ENCODE results near the gene PAPPA.

DNA sequence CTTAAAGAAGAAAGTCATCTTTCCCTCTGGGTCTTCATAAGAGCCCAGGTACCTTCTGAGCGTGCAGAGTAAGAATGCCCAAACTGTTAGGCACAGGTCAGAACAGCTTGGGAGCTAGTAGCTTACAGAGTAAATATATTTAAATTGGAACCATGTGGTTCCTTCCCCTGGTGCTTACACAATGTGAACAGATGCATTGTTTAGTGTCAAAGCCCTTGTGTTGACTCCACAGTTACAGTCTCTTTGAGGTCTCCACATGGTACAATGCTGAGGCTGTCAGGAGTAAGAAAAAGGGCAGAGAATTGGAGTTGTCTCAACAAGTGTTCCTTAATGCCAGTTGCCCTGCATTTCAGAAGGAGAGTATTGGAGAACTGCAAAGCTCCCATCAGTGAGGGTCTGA, 188.5 kb downstream of the PAPPA start:
- TF ChIP-seq, protein P1, sequence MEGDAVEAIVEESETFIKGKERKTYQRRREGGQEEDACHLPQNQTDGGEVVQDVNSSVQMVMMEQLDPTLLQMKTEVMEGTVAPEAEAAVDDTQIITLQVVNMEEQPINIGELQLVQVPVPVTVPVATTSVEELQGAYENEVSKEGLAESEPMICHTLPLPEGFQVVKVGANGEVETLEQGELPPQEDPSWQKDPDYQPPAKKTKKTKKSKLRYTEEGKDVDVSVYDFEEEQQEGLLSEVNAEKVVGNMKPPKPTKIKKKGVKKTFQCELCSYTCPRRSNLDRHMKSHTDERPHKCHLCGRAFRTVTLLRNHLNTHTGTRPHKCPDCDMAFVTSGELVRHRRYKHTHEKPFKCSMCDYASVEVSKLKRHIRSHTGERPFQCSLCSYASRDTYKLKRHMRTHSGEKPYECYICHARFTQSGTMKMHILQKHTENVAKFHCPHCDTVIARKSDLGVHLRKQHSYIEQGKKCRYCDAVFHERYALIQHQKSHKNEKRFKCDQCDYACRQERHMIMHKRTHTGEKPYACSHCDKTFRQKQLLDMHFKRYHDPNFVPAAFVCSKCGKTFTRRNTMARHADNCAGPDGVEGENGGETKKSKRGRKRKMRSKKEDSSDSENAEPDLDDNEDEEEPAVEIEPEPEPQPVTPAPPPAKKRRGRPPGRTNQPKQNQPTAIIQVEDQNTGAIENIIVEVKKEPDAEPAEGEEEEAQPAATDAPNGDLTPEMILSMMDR (IDR thresholded peaks at IDR 0.05): no peak
- TF ChIP-seq EP300 (IDR thresholded peaks at IDR 0.05) (no peak), POLR2A (IDR thresholded peaks at IDR 0.05) (no peak)

Measured in suprapubic skin (tissue), 3 donors.